ENCODE results near the gene USP5.

The USP5 gene

DNA sequence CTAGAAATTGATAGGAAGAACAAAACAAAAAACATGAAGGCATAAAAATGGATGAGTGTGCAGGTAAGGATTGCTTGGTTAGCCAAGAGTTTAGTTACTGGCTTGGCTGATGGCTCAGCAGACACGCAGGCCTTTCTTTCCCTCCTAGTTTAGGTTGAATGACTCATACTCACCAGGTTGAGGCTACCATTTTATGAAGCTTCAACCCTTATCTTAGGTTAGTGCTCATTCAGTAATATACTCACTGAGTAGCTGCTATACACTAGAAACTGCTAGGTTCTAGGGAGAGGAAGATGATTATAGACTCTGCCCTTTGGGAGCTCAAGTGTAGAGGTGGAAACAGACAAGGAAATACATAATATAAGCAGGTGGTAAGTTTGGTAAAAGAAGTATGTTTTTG is 17.7 kb upstream of the USP5 start:
- no peak for DNase-seq (ENCODE audit: low read depth)
- H3K4me3 ChIP-seq (ENCODE audit: low read length), result no peak overlapping the region

DNA sequence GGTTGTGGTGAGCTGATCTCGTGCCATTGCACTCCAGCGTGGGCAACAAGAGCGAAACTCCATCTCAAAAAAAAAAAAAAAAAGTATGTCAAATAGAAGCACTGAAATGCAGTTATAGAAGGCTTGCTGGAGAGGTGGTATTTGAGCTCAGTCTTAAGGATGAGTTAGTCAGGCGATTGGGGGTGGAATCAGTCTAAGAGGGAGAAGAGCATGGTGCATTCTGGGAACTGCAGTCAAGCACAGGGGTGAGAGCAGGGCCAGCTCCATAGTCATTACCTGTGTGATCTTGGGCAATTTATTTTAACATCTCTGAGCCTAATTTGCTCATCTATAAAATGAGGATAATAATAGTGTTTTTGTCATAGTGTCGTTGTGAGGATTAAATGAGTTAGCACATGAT is 17.1 kb upstream of the USP5 start:
- DNase-seq (ENCODE audit: low read depth), result no peak
- TF ChIP-seq, protein P1, sequence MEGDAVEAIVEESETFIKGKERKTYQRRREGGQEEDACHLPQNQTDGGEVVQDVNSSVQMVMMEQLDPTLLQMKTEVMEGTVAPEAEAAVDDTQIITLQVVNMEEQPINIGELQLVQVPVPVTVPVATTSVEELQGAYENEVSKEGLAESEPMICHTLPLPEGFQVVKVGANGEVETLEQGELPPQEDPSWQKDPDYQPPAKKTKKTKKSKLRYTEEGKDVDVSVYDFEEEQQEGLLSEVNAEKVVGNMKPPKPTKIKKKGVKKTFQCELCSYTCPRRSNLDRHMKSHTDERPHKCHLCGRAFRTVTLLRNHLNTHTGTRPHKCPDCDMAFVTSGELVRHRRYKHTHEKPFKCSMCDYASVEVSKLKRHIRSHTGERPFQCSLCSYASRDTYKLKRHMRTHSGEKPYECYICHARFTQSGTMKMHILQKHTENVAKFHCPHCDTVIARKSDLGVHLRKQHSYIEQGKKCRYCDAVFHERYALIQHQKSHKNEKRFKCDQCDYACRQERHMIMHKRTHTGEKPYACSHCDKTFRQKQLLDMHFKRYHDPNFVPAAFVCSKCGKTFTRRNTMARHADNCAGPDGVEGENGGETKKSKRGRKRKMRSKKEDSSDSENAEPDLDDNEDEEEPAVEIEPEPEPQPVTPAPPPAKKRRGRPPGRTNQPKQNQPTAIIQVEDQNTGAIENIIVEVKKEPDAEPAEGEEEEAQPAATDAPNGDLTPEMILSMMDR (IDR thresholded peaks at IDR 0.05; ENCODE audit: insufficient read depth, low read depth, low read length, missing control alignments), result no peak
- H3K4me3 ChIP-seq (ENCODE audit: low read length), result no peak overlapping the region

More for the DNA sequence above, 17.7 kb upstream of the USP5 start:
- TF ChIP-seq, protein P1 (IDR thresholded peaks at IDR 0.05; ENCODE audit: insufficient read depth, low read depth, low read length, missing control alignments), result no peak

DNA sequence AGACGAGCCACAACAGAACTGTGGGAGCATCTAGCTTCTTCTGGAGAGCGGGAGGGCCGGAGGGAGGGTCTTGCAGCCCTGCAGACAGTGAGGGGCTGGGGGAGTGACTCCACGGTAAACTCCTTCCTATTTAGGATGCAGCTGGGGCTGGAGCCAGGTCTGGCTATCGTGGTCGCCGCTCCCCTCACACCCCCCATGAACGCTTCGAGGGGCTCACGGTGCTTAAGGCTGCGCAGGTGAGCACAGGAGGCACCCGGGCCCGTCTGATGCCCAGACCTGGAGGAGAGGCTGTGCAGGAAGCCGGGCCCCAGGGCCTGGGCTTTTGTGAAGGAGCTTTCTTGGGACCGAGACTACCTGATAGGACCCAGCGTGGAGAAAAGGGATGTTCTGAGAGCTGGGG is 15.1 kb upstream of the USP5 start:
- no peak overlapping the region for H3K4me3 ChIP-seq (ENCODE audit: low read length)
- no peak for DNase-seq (ENCODE audit: low read depth)
- TF ChIP-seq, protein P1 (IDR thresholded peaks at IDR 0.05; ENCODE audit: insufficient read depth, low read depth, low read length, missing control alignments), result no peak

DNA sequence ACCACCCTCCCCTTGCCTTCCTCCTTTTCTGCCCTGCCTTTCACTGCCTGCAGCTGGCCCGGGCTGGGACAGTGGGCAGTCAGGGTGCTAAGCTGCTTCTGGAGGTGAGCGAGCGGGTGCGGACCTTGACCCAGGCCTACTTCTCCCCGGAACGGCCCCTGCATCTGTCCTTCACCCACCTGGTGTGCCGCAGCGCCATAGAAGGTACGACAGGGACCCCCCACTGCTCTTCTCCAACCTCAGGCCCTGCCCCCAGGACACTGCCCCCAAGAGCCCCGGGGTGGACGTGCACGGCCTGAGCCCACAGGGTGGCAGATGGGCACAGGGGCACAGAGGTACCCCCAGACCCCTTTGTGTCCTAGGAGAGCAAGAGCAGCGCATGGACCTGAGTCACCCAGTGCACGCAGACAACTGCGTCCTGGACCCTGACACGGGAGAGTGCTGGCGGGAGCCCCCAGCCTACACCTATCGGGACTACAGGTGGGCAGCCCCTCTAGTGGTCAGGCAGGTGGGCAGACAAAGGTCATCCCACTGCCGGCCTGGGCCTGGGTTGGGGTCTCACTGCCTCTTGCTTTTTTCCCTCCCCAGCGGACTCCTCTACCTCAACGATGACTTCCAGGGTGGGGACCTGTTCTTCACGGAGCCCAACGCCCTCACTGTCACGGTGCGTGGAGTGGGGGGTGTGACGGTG is 14.4 kb upstream of the USP5 start:
- TF ChIP-seq, protein P1 (IDR thresholded peaks at IDR 0.05; ENCODE audit: insufficient read depth, low read depth, low read length, missing control alignments), result no peak
- no peak overlapping the region for H3K4me3 ChIP-seq (ENCODE audit: low read length)

DNA sequence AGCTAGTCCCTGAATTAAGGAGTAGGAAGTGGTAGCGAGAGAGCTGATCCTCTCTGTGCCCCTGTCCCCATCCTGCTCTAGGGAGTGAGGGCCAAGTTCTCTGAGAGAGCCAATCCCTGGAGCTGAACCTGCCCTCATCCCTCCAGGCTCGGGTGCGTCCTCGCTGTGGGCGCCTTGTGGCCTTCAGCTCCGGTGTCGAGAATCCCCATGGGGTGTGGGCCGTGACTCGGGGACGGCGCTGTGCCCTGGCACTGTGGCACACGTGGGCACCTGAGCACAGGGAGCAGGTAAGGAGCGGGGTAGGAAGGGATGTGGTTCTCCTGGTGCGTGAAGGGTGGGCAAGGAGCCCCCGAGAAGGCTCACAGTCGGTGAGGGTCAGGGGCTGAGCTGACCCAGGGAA is 13.1 kb upstream of the USP5 start:
- TF ChIP-seq, protein P1 (IDR thresholded peaks at IDR 0.05; ENCODE audit: insufficient read depth, low read depth, low read length, missing control alignments), result no peak
- no peak for DNase-seq (ENCODE audit: low read depth)
- H3K4me3 ChIP-seq (ENCODE audit: low read length), result no peak overlapping the region

More for the DNA sequence above, 14.4 kb upstream of the USP5 start:
- no peak for DNase-seq (ENCODE audit: low read depth)

DNA sequence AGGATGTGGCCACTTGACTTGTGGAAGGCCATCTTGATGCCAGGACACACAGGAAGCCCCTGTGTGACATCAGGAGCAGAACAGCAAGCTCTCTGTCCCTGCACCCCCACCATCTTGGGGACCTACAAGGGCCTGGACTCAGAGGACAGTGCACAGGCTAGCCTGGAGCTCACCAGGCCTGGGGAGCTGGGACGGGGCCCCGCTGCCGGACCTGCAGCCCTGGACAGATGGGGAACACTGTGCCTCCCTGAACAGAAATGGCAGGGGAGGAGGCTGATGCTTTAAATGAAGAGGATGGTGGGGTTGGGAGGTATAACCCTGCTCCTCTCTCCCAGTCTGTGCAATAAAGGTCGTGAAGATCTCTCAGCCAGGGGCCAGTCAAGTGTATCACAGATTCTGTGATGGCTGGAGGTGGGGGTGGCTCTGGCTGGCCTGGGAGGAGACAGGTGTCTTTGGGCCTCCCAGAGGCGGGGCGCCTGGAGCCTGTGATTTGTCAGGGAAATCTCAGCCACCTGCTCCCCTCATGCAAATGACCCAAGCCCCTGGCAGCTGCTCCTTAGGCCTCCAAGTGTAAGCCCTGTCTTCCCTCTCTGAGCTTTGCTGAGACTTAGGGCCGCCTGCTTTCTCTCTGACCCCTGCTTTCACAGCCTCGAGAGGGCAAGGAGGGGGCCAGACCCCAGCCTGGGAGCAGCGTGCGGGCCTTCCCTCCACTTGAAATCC is 12.3 kb upstream of the USP5 start:
- DNase-seq (ENCODE audit: low read depth), result no peak
- TF ChIP-seq, protein P1 (IDR thresholded peaks at IDR 0.05; ENCODE audit: insufficient read depth, low read depth, low read length, missing control alignments), result no peak
- no peak overlapping the region for H3K4me3 ChIP-seq (ENCODE audit: low read length)

Measured in epithelial cell of esophagus (primary cell).